ENCODE results near the gene FILIP1L. TPM values are rescaled to one million over a fixed set of nuclear protein-coding genes. Genes with fewer than 3 reads are reported as not detected.

Gene FILIP1L
- total RNA-seq, 1 experiment from 2014 or later: 0.07 TPM

- Mint-ChIP-seq H3K4me1 (peaks cover 1 to 16% of the 10 kb centered on the region in 2 experiments), H3K27ac (no peak overlapping the region), H3K36me3 (ENCODE audit: insufficient read depth in 1 of 3, low read depth in 3 of 3) (no peaks in the 10 kb centered on the region), H3K9me3 (no peaks in the 10 kb centered on the region), H3K27me3 (ENCODE audit: low read depth) (no peaks in the 10 kb centered on the region), H3K4me3 (no peak overlapping the region)
- no peak overlapping the region for H4K5ac ChIP-seq (ENCODE audit: insufficient read length, low read depth, low read length)
- H2AK5ac ChIP-seq (ENCODE audit: insufficient read length, low read length): no peak overlapping the region
- no peaks in the 10 kb centered on the region for H4K20me1 ChIP-seq (ENCODE audit: control insufficient read depth, insufficient read depth, insufficient read length)
- H3K4ac ChIP-seq (ENCODE audit: low read depth, low read length): no peak overlapping the region
- no peak overlapping the region for H2BK20ac ChIP-seq (ENCODE audit: low read depth, low read length, poor library complexity, severe bottlenecking)
- no peak overlapping the region for H3K27ac ChIP-seq (ENCODE audit: insufficient read length, low read depth, low read length)
- H2BK5ac ChIP-seq (ENCODE audit: insufficient read length, low read length): no peak overlapping the region
- no peak overlapping the region for H3K9ac ChIP-seq (ENCODE audit: extremely low read depth, insufficient read length, low read length)
- no peaks in the 10 kb centered on the region; the same call in 1 of the 2 replicates for H3K4me1 ChIP-seq (ENCODE audit: insufficient read depth, low read length)
- no peak overlapping the region for H4K8ac ChIP-seq (replicated peaks; ENCODE audit: insufficient read length, low read depth, low read length)
- H3K79me2 ChIP-seq (ENCODE audit: insufficient read depth, low read length): no peaks in the 10 kb centered on the region; the same call in 1 of the 2 replicates
- no CpG with 5 or more reads among the region's 6 CpGs for WGBS (ENCODE audit: extremely low coverage, insufficient read length, low lambda C conversion rate)
- H3K9me3 ChIP-seq (ENCODE audit: control insufficient read depth, low read depth, low read length): no peaks in the 10 kb centered on the region
- H3K14ac ChIP-seq (ENCODE audit: insufficient read depth, low read length): no peak overlapping the region
- H2AFZ ChIP-seq (ENCODE audit: low read length): no peak overlapping the region
- no peak overlapping the region for H2BK120ac ChIP-seq (ENCODE audit: low read depth, low read length, poor library complexity, severe bottlenecking)
- no peaks in the 10 kb centered on the region for H3K23me2 ChIP-seq (ENCODE audit: insufficient read length, low read depth, low read length, poor library complexity, severe bottlenecking)
- no peak overlapping the region for H3K23ac ChIP-seq (ENCODE audit: insufficient read length, low read depth, low read length)
- no peak overlapping the region for H2BK15ac ChIP-seq (ENCODE audit: low read depth, low read length)
- TF ChIP-seq, protein P1, sequence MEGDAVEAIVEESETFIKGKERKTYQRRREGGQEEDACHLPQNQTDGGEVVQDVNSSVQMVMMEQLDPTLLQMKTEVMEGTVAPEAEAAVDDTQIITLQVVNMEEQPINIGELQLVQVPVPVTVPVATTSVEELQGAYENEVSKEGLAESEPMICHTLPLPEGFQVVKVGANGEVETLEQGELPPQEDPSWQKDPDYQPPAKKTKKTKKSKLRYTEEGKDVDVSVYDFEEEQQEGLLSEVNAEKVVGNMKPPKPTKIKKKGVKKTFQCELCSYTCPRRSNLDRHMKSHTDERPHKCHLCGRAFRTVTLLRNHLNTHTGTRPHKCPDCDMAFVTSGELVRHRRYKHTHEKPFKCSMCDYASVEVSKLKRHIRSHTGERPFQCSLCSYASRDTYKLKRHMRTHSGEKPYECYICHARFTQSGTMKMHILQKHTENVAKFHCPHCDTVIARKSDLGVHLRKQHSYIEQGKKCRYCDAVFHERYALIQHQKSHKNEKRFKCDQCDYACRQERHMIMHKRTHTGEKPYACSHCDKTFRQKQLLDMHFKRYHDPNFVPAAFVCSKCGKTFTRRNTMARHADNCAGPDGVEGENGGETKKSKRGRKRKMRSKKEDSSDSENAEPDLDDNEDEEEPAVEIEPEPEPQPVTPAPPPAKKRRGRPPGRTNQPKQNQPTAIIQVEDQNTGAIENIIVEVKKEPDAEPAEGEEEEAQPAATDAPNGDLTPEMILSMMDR (conservative IDR thresholded peaks at IDR 0.05): no peak
- H3K27me3 ChIP-seq (ENCODE audit: insufficient read depth, low read length): no peaks in the 10 kb centered on the region
- no peaks in the 10 kb centered on the region for H3K79me1 ChIP-seq (ENCODE audit: insufficient read depth, low read depth, low read length, poor library complexity, severe bottlenecking)
- DNase-seq: no peak
- no peak overlapping the region for H3T11ph ChIP-seq (ENCODE audit: low read length)
- no peak overlapping the region for H2BK12ac ChIP-seq (ENCODE audit: insufficient read length, low read depth, low read length)
- no peak overlapping the region for H3K56ac ChIP-seq (ENCODE audit: insufficient read length, low read depth, low read length)
- no peak overlapping the region for H4K91ac ChIP-seq (ENCODE audit: insufficient read length, low read depth, low read length)
- no peak overlapping the region for H3K4me2 ChIP-seq (ENCODE audit: insufficient read depth, insufficient read length, low read length)
- H3K18ac ChIP-seq (ENCODE audit: insufficient read length, low read depth, low read length): no peak overlapping the region
Measured at GRCh38 chr3:99901200-99901926, 212.9 kb downstream of the FILIP1L start.
